G401 (cell line): Measurements from ENCODE around the gene WIPF3. TPM values are rescaled to one million over a fixed set of nuclear protein-coding genes. Genes with fewer than 3 reads are reported as not detected.
A peak's percentile ranks its signal among the peaks of the same experiment; 100 is the strongest.

Experiments
- DNase-seq: peaks from one replicate; pipeline ENCODE4 v3.0.0-alpha.2; 2015; ENCODE audit warnings: low spot score
- in situ Hi-C: cut with HindIII; loops from 2 replicates; pipeline ENCODE4 v1.10.0; 2016; ENCODE audit warnings: low sequenced_read_pairs, mixed read lengths
- total RNA-seq: library from RNA; depleted of rRNA; stranded (reverse); fragments of >200 nt; shearing (Covaris generic); gene quantifications from 2 replicates; pipeline ENCODE4 v1.2.3, GENCODE V29; 2014

The WIPF3 gene
- total RNA-seq, 1 experiment from 2014 or later = not detected

GRCh38 chr7:29893351-29893965, 87.2 kb downstream of the WIPF3 start:
- DNase-seq = no peak
- in situ Hi-C loops = no loop called here

GRCh38 chr7:29894256-29894655, 87.9 kb downstream of the WIPF3 start:
- no peak for DNase-seq
- in situ Hi-C loops = no loop called here

DNA sequence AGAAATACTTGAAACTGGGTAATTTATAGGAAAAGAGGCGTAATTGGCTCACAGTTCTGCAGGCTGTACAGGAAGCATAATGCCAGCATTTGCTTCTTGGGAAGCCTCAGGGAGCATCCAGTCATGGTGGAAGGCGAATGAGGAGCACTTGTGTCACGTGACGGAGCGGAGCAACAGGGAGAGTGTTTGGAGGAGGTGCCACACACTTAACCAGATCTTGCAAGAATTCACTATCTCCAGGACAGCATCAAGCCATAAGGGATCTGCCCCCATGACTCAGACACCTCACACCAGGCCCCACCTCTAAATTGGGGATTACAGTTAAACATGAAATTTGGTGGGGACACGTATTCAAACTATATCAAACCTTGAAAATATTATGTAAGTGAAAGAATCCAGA, 89.3 kb downstream of the WIPF3 start:
- in situ Hi-C loops = no loop called here
- DNase-seq = no peak

GRCh38 chr7:29896685-29897411, 90.5 kb downstream of the WIPF3 start:
- DNase-seq = no peak
- in situ Hi-C loops = no loop called here

DNA sequence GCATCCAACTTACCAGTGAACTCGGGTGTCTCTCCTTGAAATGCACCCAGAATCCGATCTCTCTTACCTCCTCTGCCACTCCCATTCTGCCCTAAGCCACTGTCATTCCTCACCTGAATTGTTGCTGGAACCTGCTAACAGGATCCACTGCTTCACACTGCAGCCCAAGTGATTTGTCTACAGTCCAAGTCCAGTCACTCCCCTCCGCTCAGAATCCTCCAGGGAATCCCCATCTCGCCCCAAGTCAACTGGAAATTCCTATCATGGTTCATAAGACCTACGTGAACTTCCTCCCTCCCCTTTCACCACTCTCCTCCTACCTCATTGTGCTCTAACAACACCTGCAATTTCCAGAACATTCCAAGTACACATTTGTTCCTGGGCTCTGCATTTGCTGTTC, 92.0 kb downstream of the WIPF3 start:
- in situ Hi-C loops = no loop called here
- DNase-seq = no peak

DNA sequence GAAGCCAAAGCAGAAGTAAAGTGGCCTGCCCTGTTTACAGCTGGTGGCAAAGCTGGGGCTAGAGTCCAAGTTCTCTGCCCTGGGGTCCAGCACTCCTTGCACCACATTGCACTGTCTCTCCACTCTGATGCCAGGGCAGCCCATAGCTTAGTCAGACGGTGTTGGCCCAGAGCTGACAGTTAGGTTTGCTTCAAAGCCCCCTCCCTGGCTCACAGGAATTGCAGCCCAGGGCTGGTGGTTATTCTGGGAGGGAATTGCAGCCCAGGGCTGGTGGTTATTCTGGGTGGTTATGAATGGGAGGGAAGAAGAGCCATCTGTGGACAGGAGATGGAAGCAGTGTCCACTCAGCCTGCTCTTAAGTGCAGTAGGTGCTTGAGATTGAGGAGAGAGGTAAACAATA, 94.4 kb downstream of the WIPF3 start:
- DNase-seq = no peak
- in situ Hi-C loops = no loop called here

DNA sequence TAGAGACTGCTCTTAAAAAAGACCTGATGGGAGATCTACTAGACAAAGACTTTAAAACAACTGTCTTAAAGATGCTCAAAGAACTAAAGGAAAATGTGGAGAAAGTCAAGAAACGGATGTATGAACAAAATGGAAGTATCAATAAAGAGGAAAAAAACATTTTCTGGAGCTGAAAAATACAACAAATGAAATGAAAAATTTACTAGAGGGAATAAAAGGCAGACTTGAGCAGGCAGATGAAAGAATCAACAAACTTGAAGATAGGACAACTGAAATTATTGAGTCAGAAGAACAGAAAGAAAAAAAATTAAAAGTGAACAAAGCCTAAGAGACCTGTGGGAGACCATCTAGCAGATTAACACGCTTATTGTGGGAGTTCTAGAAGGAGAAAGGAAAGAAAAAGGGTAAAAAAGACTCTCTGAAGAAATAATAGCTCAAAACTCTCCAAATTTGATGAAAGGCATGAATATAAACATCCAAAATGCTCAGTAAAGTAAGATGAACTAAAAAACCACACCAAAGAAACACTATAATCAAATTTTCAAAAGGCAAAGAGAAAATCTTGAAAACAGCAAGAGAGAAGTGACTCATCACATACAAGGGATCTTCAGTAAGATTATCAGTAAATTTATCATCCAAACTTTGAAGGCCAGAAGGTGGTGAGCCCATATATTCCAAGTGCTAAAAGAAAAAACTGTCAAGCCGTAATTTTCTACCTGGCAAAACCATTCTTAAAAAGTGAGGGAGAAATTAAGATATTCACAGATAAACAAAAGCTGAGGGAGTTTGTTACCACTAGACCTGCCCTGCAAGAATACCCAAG, 100.1 kb downstream of the WIPF3 start:
- DNase-seq = no peak
- in situ Hi-C loops = no loop called here

DNA sequence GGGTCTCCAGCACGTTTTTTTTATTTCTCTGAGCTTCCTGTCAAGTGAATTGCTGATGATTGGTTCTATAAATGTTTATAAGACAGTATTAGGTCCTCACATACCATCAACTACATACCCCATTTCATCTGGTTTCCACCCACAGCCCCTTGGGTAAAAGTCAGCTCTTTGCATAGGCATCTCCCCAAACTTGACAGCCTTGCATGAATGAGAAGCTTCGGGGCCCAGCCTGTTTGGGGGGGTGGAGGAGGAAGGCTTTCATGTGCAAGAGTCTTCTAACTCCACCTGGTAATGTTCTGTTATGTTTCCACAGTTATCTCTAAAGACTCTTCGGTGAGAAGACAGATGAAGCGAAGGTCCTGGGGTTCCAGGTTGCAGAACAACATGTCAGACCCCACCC, 107.9 kb downstream of the WIPF3 start:
- in situ Hi-C loops = no loop called here
- no peak for DNase-seq

- in situ Hi-C loops = no loop called here
These were observed 109.3 kb downstream of the WIPF3 start for GRCh38 chr7:29915481-29916215.

GRCh38 chr7:29917641-29918040, 111.3 kb downstream of the WIPF3 start:
- DNase-seq = no peak
- in situ Hi-C loops = no loop called here

More at GRCh38 chr7:29915481-29916215, 109.3 kb downstream of the WIPF3 start:
- DNase-seq = peak; percentile 63

- in situ Hi-C loops = no loop called here
- peak; percentile 51 for DNase-seq
These were observed 112.5 kb downstream of the WIPF3 start for GRCh38 chr7:29918850-29919249.

GRCh38 chr7:29919790-29920189, 113.5 kb downstream of the WIPF3 start:
- in situ Hi-C loops = no loop called here
- DNase-seq = no peak

- no peak for DNase-seq
- in situ Hi-C loops = no loop called here
These were observed 114.2 kb downstream of the WIPF3 start for GRCh38 chr7:29920491-29920890.

GRCh38 chr7:29921404-29922010, 115.2 kb downstream of the WIPF3 start:
- DNase-seq = peak; percentile 52
- in situ Hi-C loops = no loop called here

- in situ Hi-C loops = no loop called here
- no peak for DNase-seq
These were observed 116.8 kb downstream of the WIPF3 start for GRCh38 chr7:29922921-29923700.

DNA sequence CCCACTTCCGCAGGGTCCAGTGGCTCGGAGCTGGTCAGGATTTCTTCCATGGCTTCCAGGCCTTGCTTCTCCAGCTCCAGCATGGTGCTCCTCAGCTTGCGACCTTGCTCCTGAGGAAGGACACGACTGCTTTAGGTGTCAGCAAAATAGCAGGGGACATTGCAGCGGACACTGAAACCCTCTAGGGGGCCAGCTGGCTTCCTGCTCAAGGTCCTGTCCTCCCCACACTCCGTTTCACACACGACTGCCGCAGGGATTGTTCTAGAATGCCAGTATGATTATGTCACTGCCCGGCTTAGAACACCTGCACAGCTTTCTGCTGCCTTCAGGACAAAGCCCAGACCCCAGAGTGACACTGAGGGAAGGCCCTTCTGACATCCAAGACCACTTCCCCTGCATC, 117.7 kb downstream of the WIPF3 start:
- DNase-seq = no peak
- in situ Hi-C loops = no loop called here

DNA sequence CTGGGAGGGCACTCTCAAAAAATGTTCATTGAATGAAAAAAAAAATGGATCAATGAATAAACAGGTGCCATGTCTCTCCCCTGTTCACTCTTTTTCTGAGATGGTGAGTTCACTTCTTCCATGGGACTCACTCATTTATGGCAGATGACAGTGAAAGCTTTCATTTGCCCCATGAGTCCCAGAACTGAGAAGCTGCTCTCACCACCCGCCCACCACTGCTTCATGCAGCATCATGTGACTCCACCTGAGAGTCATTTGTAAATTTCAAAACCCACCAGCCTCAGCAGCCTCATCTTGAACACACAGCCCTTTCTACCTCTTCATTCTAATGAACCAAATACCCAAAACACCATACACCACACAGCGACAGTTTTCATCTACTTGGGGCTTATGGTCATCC, 118.4 kb downstream of the WIPF3 start:
- DNase-seq = no peak
- in situ Hi-C loops = no loop called here

DNA sequence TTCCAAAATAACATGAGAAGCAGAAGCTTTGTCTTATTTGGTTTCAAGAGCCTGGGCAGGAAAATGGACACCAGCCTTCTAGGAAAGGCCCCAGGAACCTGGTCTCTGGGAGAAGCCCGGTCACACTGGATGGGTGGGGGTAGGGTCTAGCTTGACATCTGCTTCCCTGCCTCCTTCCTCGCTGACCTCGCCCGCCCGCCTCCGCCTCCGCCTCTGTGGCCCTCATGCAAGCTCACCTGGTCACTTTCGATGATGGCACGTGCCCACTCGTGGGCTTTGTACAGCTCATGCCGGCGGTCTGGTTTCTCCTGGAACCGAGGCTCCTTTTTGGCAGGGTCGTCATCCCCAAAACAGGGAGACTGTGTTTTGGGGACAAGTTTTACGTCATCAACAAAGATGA, 119.9 kb downstream of the WIPF3 start:
- DNase-seq = no peak
- in situ Hi-C loops = no loop called here
